ENCODE measurements around the gene AVPR2. TPM values are rescaled to one million over a fixed set of nuclear protein-coding genes. Genes with fewer than 3 reads are reported as not detected.

AVPR2 gene
- total and polyA plus RNA-seq, 9 of the 15 experiments (the other 6 are each of a cell fraction or from before 2014, with no cell fraction given), result not detected

DNA sequence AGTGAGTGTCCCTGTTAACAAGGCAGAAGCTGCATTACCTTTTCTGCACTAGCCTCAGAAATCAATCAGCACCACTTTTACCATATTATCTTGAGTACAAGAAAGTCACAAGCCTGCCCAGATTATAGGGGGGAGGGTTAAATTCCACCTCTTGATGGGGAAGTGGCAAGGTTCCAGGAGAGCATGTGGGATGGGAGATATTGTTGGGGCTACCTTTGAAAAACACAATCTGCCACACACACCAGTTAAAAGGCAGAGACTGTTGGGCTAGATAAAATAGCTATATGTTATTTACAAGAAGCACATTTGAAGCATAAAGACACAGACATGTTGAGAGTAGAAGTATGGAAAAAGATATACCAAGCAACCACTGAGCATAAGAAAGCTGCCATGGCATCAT, 6.6 kb upstream of the AVPR2 start (continued):
- TF ChIP-seq, protein P1, sequence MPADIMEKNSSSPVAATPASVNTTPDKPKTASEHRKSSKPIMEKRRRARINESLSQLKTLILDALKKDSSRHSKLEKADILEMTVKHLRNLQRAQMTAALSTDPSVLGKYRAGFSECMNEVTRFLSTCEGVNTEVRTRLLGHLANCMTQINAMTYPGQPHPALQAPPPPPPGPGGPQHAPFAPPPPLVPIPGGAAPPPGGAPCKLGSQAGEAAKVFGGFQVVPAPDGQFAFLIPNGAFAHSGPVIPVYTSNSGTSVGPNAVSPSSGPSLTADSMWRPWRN (IDR thresholded peaks at IDR 0.05; ENCODE audit: low read depth), result peak; percentile 97
- TF ChIP-seq MCM3 (IDR thresholded peaks at IDR 0.05) (no peak), ZNF696 (CRISPR knock-in tag; conservative IDR thresholded peaks at IDR 0.05) (no peak), MEF2D (tag; conservative IDR thresholded peaks at IDR 0.05; ENCODE audit: low read depth) (peak; percentile 57; the same call in 1 of the 2 replicates), HMGN3 (IDR thresholded peaks at IDR 0.05; ENCODE audit: borderline replicate concordance, extremely low read depth, insufficient read length, low read depth, low read length) (peak; percentile 83), RBM22 (IDR thresholded peaks at IDR 0.05; ENCODE audit: low read depth, low read length, poor library complexity, severe bottlenecking) (no peak), RBM14 (IDR thresholded peaks at IDR 0.05; ENCODE audit: borderline replicate concordance, insufficient read depth, low read depth, low read length) (no peak), BRD4 (IDR thresholded peaks at IDR 0.05) (no peak), NR4A1 (CRISPR knock-in tag; IDR thresholded peaks at IDR 0.05) (no peak), NR4A1 (tag; IDR thresholded peaks at IDR 0.05) (peak; percentile 94), SNRNP70 (optimal IDR thresholded peaks at IDR 0.05; ENCODE audit: low read depth, low read length) (no peak), EZH2 (IDR thresholded peaks at IDR 0.05; ENCODE audit: borderline replicate concordance, low read depth, low read length) (peak; percentile 83; the same call in 1 of the 2 replicates), ZFX (CRISPR knock-in tag; IDR thresholded peaks at IDR 0.05) (no peak), RBM25 (IDR thresholded peaks at IDR 0.05; ENCODE audit: low read depth, low read length, severe bottlenecking) (no peak), YY1 (IDR thresholded peaks at IDR 0.05; ENCODE audit: borderline replicate concordance in 1 of 3, control insufficient read depth in 1 of 3, extremely low read depth in 1 of 3, insufficient read depth in 3 of 3, insufficient read length in 1 of 3, insufficient replicate concordance in 2 of 3, low read depth in 1 of 3, low read length in 2 of 3) (no peak), FOXM1 (IDR thresholded peaks at IDR 0.05; ENCODE audit: low read depth) (peak; percentile 98), FOXM1 (CRISPR knock-in tag; IDR thresholded peaks at IDR 0.05; ENCODE audit: low read depth) (no peak), EP300 (IDR thresholded peaks at IDR 0.05; ENCODE audit: low read length) (peak; percentile 97)
- TF ChIP-seq, protein P2, sequence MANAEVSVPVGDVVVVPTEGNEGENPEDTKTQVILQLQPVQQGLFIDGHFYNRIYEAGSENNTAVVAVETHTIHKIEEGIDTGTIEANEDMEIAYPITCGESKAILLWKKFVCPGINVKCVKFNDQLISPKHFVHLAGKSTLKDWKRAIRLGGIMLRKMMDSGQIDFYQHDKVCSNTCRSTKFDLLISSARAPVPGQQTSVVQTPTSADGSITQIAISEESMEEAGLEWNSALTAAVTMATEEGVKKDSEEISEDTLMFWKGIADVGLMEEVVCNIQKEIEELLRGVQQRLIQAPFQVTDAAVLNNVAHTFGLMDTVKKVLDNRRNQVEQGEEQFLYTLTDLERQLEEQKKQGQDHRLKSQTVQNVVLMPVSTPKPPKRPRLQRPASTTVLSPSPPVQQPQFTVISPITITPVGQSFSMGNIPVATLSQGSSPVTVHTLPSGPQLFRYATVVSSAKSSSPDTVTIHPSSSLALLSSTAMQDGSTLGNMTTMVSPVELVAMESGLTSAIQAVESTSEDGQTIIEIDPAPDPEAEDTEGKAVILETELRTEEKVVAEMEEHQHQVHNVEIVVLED (CRISPR knock-in tag; IDR thresholded peaks at IDR 0.05), result 0 out of 2 replicates have a peak, but pooled peaks have one; percentile 13
- TF ChIP-seq, protein P3, sequence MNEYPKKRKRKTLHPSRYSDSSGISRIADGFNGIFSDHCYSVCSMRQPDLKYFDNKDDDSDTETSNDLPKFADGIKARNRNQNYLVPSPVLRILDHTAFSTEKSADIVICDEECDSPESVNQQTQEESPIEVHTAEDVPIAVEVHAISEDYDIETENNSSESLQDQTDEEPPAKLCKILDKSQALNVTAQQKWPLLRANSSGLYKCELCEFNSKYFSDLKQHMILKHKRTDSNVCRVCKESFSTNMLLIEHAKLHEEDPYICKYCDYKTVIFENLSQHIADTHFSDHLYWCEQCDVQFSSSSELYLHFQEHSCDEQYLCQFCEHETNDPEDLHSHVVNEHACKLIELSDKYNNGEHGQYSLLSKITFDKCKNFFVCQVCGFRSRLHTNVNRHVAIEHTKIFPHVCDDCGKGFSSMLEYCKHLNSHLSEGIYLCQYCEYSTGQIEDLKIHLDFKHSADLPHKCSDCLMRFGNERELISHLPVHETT (CRISPR knock-in tag; conservative IDR thresholded peaks at IDR 0.05 in 1 of 2, IDR thresholded peaks at IDR 0.05 in 1 of 2), result no peak
- TF ChIP-seq, protein P4, sequence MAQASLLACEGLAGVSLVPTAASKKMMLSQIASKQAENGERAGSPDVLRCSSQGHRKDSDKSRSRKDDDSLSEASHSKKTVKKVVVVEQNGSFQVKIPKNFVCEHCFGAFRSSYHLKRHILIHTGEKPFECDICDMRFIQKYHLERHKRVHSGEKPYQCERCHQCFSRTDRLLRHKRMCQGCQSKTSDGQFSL (CRISPR knock-in tag; IDR thresholded peaks at IDR 0.05), result no peak
- TF ChIP-seq, protein P4 (tag; IDR thresholded peaks at IDR 0.05), result no peak
- TF ChIP-seq, protein P5, sequence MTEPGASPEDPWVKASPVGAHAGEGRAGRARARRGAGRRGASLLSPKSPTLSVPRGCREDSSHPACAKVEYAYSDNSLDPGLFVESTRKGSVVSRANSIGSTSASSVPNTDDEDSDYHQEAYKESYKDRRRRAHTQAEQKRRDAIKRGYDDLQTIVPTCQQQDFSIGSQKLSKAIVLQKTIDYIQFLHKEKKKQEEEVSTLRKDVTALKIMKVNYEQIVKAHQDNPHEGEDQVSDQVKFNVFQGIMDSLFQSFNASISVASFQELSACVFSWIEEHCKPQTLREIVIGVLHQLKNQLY (CRISPR knock-in tag; conservative IDR thresholded peaks at IDR 0.05), result no peak

Data from K562 (cell line).